Upper lobe of right lung (tissue), 1 donor: ENCODE results near the gene STK31. TPM values are rescaled to one million over a fixed set of nuclear protein-coding genes. Genes with fewer than 3 reads are reported as not detected.
A peak's percentile ranks its signal among the peaks of the same experiment; 100 is the strongest.
"Not testable (repeated sequence)": the region's sequence is repeated elsewhere in the genome, so short reads cannot be mapped to it uniquely, and the experiment has no call there.

Experiments used
- ATAC-seq: fragments of 200-7000 bp; cut with Tn5 transposase; one replicate; pipeline ENCODE4 v1.9.1; 2020; ENCODE audit warnings: mild to moderate bottlenecking, moderate library complexity
- DNase-seq: peaks from one replicate; pipeline ENCODE4 v3.0.0-alpha.2; 2020
- H3K27ac ChIP-seq: fragments of 200-600 bp; one replicate; pipeline ENCODE4 v1.8.0; 2022
- H3K27me3 ChIP-seq: fragments of 200-600 bp; one replicate; pipeline ENCODE4 v1.8.0; 2022; ENCODE audit warnings: mild to moderate bottlenecking
- H3K36me3 ChIP-seq: fragments of 200-600 bp; one replicate; pipeline ENCODE4 v1.8.0; 2022
- H3K4me1 ChIP-seq: fragments of 200-600 bp; one replicate; pipeline ENCODE4 v1.8.0; 2022
- H3K4me3 ChIP-seq: fragments of 200-600 bp; one replicate; pipeline ENCODE4 v1.8.0; 2022; ENCODE audit warnings: mild to moderate bottlenecking
- H3K9me3 ChIP-seq: fragments of 200-600 bp; one replicate; pipeline ENCODE4 v1.8.0; 2022
- intact Hi-C: fragments of 100-400 bp; cut with DNase I; formaldehyde crosslinking; loops from one replicate; pipeline ENCODE4 v1.11.0; 2022
- total RNA-seq: library from RNA; stranded (reverse); fragmentation: NEBNext Ultra II Directional; extraction: Animal tissue kit (Norgen Biotek cat#: 25700); gene quantifications from one replicate; pipeline ENCODE4 v1.2.1, GENCODE V29; 2021
- TF ChIP-seq, protein P1 (sequence below): fragments of 200-600 bp; IDR thresholded peaks from one replicate; pipeline ENCODE4 v1.8.0; 2022; ENCODE audit warnings: antibody characterized with exemption
- donor health status: DM: no; HTN: yes; CAD: no; lungs with severe emphysema.

The STK31 gene
- total RNA-seq, 1 donor from 2014 or later: 1.1 TPM

DNA sequence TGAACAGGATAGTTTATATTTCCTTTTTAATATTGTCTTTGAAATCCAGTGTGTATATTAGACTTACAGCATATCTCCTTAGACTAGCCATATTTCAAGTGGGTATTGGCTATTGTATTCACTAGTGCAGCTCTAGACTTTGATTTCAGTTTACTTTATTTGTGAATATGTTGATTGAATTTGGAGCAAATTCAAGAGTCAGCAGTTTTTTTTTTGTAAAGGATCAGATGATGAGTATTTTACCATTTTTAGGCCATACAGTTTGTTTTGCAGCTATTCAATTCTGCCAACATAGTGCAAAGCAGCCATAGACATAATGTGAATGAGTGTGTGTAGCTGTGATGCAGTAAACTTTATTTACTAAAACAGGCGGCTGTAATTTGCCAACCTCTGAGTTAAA, 4.6 kb downstream of the STK31 start:
- no peak for DNase-seq
- ATAC-seq: no peak
- TF ChIP-seq, protein P1, sequence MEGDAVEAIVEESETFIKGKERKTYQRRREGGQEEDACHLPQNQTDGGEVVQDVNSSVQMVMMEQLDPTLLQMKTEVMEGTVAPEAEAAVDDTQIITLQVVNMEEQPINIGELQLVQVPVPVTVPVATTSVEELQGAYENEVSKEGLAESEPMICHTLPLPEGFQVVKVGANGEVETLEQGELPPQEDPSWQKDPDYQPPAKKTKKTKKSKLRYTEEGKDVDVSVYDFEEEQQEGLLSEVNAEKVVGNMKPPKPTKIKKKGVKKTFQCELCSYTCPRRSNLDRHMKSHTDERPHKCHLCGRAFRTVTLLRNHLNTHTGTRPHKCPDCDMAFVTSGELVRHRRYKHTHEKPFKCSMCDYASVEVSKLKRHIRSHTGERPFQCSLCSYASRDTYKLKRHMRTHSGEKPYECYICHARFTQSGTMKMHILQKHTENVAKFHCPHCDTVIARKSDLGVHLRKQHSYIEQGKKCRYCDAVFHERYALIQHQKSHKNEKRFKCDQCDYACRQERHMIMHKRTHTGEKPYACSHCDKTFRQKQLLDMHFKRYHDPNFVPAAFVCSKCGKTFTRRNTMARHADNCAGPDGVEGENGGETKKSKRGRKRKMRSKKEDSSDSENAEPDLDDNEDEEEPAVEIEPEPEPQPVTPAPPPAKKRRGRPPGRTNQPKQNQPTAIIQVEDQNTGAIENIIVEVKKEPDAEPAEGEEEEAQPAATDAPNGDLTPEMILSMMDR: no peak
- H3K27me3 ChIP-seq: no peaks in the 10 kb centered on the region
- intact Hi-C loops: loop anchor here (5.0 kb wide), 1 partner anchor 142 kb away; no protein-coding TSS in a partner anchor
- H3K27ac ChIP-seq: no peak overlapping the region
- H3K36me3 ChIP-seq: no peaks in the 10 kb centered on the region
- H3K9me3 ChIP-seq: no peaks in the 10 kb centered on the region
- H3K4me3 ChIP-seq: no peak overlapping the region
- no peaks in the 10 kb centered on the region for H3K4me1 ChIP-seq

DNA sequence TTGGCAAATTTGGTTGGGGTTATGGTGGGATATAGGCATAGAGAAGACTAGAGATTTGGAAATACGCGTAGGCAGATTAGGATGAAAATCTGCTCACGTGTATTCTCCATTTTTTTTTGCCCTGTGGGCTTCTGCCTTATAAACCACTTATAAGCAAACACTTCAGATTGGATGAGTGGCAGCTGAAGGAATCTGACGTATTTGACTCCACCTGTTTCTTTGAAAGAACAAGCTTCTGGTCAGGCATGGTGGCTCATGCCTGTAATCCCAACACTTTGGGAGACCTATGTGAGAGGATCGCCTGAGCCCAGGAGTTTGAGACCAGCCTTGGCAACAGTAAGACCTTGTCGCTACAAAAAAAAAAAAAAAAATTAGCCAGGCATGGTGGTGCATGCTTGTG, 5.1 kb downstream of the STK31 start:
- ATAC-seq (peak; percentile 57), DNase-seq (no peak)
- TF ChIP-seq, protein P1: no peak
- Histone ChIP-seq H3K4me1 (no peaks in the 10 kb centered on the region), H3K27ac (no peak overlapping the region), H3K9me3 (no peaks in the 10 kb centered on the region), H3K36me3 (no peaks in the 10 kb centered on the region), H3K27me3 (no peaks in the 10 kb centered on the region), H3K4me3 (no peak overlapping the region)
- intact Hi-C loops: no loop called here

DNA sequence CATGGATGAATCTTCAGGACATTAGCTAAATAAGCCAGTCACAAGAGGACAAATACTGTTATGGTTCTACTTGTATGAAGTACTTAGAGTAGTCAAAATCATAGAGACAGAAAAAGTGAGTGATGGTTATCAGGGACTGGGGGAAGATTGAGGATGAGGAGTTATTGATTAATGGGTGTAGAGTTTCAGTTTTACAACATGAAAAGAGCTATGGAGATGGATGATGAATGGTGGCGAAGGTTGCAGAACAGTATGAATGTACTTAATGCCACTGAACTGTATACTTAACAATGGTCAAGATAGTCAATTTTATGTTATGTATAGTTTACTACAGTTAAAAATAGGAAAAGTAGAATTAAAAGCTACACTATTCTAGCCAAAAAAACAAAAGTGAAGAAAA, 7.8 kb downstream of the STK31 start:
- Histone ChIP-seq H3K27me3 (no peaks in the 10 kb centered on the region), H3K4me3 (no peak overlapping the region), H3K4me1 (no peaks in the 10 kb centered on the region), H3K9me3 (no peaks in the 10 kb centered on the region), H3K36me3 (no peaks in the 10 kb centered on the region), H3K27ac (no peak overlapping the region)
- no peak for DNase-seq
- TF ChIP-seq, protein P1: no peak
- intact Hi-C loops: no loop called here
- ATAC-seq: no peak

DNA sequence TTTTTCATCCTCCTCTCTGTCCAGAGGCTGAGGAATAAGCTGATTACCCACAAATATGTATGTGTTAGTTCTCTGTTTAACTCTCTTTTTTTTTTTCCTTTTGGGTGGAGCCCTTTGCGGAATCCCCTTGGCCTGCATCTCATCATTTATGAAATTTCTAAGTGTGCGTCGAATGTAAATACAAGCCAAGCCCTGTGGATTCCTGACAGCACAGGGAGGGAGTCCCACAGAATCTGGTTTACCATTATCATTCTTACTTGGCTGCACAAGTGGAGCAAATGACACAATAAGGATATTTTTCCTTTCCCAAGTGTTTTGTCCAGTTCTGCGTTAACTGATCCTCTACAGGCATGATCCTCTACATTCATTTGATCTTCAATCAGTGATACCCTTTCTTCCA, 11.4 kb downstream of the STK31 start:
- no peaks in the 10 kb centered on the region for H3K4me1 ChIP-seq
- H3K4me3 ChIP-seq: no peak overlapping the region
- no peaks in the 10 kb centered on the region for H3K9me3 ChIP-seq
- no peaks in the 10 kb centered on the region for H3K36me3 ChIP-seq
- DNase-seq: no peak
- no peak overlapping the region for H3K27ac ChIP-seq
- H3K27me3 ChIP-seq: no peaks in the 10 kb centered on the region
- intact Hi-C loops: no loop called here
- no peak for ATAC-seq
- TF ChIP-seq, protein P1: no peak

DNA sequence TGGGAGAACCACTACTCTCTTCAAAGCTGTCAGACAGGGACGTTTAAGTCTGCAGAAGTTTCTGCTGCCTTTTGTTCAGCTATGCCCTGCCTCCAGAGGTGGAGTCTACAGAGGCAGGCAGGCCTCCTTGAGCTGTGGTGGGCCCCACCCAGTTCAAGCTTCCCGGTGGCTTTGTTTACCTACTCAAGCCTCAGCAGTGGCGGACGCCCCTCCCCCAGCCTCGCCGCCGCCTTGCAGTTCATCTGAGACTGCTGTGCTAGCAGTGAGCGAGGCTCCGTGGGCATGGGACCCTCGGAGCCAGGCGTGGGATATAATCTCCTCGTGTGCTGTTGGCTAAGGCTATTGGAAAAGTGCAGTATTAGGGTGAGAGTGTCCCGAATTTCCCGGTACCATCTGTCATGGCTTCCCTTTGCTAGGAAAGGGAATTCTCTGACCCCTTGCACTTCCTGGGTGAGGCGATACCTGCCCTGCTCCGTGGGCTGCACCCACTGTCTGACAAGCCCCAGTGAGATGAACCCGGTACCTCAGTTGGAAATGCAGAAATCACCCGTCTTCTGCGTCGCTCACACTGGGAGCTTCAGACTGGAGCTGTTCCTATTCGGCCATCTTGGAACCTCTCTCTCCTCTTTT, 12.7 kb downstream of the STK31 start:
- H3K4me1 ChIP-seq, intact Hi-C loops, ATAC-seq, H3K27me3 ChIP-seq, H3K27ac ChIP-seq, H3K36me3 ChIP-seq, H3K4me3 ChIP-seq, DNase-seq, H3K9me3 ChIP-seq: not testable (repeated sequence)

DNA sequence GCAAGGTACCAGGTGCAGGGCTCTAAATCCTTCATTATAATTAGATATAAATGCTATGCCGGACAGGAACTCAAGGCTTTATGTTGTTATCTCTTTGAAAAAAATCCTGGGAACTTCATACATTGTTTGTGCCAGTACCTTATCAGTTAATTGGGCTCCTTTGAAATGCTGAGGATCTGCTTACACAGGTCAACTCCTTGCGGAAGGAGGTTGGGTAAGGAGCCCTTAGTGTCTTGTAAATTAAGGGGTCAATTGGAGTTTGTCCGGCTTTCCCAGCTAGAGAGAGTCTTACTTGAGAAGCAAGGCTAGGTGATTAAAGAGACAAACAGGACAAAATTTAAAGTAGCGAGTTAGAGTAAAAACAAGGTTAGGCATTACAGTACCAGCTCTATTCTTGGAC, 14.1 kb downstream of the STK31 start:
- intact Hi-C loops: not testable (repeated sequence)

DNA sequence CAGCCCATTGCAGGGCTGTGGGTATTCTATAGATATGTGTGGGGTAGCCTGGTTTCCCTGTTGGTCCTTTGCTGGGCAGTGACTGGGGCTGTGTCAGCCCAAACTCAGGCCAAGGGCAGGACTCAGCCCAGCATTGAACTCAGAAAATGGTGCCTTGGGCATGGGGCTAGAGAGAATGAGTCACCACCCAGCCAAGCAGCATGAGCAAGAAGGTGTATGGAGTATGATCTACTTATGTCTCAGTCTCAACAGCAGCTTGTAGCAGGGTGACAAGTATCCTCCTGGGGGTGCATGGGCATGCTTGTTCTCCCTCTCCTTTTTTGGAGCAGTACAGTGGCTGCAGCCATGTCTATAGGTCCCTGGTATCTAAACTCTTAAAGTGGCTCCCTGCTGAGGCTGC, 32.0 kb downstream of the STK31 start:
- H3K4me1 ChIP-seq: no peaks in the 10 kb centered on the region
- H3K27me3 ChIP-seq: no peaks in the 10 kb centered on the region
- TF ChIP-seq, protein P1: no peak
- intact Hi-C loops: no loop called here
- peaks cover 10% of the 10 kb centered on the region for H3K9me3 ChIP-seq
- H3K4me3 ChIP-seq: no peak overlapping the region
- no peak overlapping the region for H3K27ac ChIP-seq
- DNase-seq (no peak), ATAC-seq (no peak)
- H3K36me3 ChIP-seq: no peaks in the 10 kb centered on the region

More for the DNA sequence above, 14.1 kb downstream of the STK31 start:
- not testable (repeated sequence) for H3K36me3 ChIP-seq, H3K27me3 ChIP-seq, H3K9me3 ChIP-seq, H3K4me1 ChIP-seq, H3K27ac ChIP-seq, DNase-seq, ATAC-seq, H3K4me3 ChIP-seq
